GM23338 (cell line): ENCODE measurements around the gene SCFD2. TPM values are rescaled to one million over a fixed set of nuclear protein-coding genes. Genes with fewer than 3 reads are reported as not detected.

Source experiments
- ATAC-seq: fragments of 200-7000 bp; cut with Tn5 transposase; 3 replicates; pipeline ENCODE4 v1.9.1; 2020
- DNase-seq: peaks from one replicate; pipeline ENCODE4 v3.0.0-alpha.2; 2015; ENCODE audit warnings: low spot score
- H2AFZ ChIP-seq: fragments of 200-600 bp; sonication (generic); 2 replicates; pipeline ENCODE4 v1.8.0; 2016; ENCODE audit warnings: antibody characterized with exemption, mild to moderate bottlenecking, moderate library complexity
- H3F3A ChIP-seq: fragments of 200-600 bp; sonication (generic); replicated peaks from 2 replicates; pipeline ENCODE4 v1.8.0; 2017; ENCODE audit warnings: antibody characterized with exemption, mixed run types, low read depth
- H3K27ac ChIP-seq: fragments of 200-600 bp; sonication (generic); 2 replicates; pipeline ENCODE4 v1.6.1; 2016; ENCODE audit warnings: low read depth
- H3K27me3 ChIP-seq: fragments of 200-600 bp; sonication (generic); 2 replicates; pipeline ENCODE4 v1.8.0; 2016; ENCODE audit warnings: mild to moderate bottlenecking, mixed run types, moderate library complexity; ENCODE audit not compliant: insufficient read depth
- H3K36me3 ChIP-seq: fragments of 200-600 bp; sonication (generic); 2 replicates; pipeline ENCODE4 v1.8.0; 2016; ENCODE audit warnings: mild to moderate bottlenecking; ENCODE audit not compliant: insufficient read depth
- H3K4me1 ChIP-seq: fragments of 200-600 bp; sonication (generic); 2 replicates; pipeline ENCODE4 v1.8.0; 2016; ENCODE audit warnings: mild to moderate bottlenecking, moderate library complexity; ENCODE audit not compliant: insufficient read depth
- H3K4me2 ChIP-seq: fragments of 200-600 bp; sonication (generic); 2 replicates; pipeline ENCODE4 v1.7.1; 2017; ENCODE audit warnings: mixed run types
- H3K4me3 ChIP-seq: fragments of 200-600 bp; sonication (generic); 2 replicates; pipeline ENCODE4 v1.6.1; 2016; ENCODE audit warnings: mixed run types
- H3K79me2 ChIP-seq: fragments of 200-600 bp; sonication (generic); replicated peaks from 2 replicates; pipeline ENCODE4 v1.8.0; 2017; ENCODE audit warnings: mild to moderate bottlenecking; ENCODE audit not compliant: insufficient read depth
- H3K9me2 ChIP-seq: fragments of 200-600 bp; sonication (generic); 2 replicates; pipeline ENCODE4 v1.8.0; 2017; ENCODE audit not compliant: insufficient read depth
- H4K20me1 ChIP-seq: fragments of 200-600 bp; sonication (generic); replicated peaks from 2 replicates; pipeline ENCODE4 v1.8.0; 2017; ENCODE audit warnings: mild to moderate bottlenecking; ENCODE audit not compliant: insufficient read depth
- H3K27ac Mint-ChIP-seq: 2 replicates; pipeline ENCODE4 v1.8.0; 2020; ENCODE audit warnings: inconsistent platforms, mild to moderate bottlenecking, moderate library complexity, mixed read lengths
- H3K27me3 Mint-ChIP-seq: 3 replicates; pipeline ENCODE4 v1.8.0; 2022; ENCODE audit warnings: low read depth, mild to moderate bottlenecking, moderate library complexity, mixed read lengths, inconsistent platforms; ENCODE audit not compliant: insufficient read depth, poor library complexity
- H3K36me3 Mint-ChIP-seq: 3 replicates; pipeline ENCODE4 v1.8.0; 2021; ENCODE audit warnings: low read depth, mild to moderate bottlenecking, inconsistent platforms, moderate library complexity, mixed read lengths
- H3K4me1 Mint-ChIP-seq: 3 replicates; pipeline ENCODE4 v1.8.0; 2020; ENCODE audit warnings: mild to moderate bottlenecking, inconsistent platforms, mixed read lengths
- H3K4me3 Mint-ChIP-seq: 3 replicates; pipeline ENCODE4 v1.8.0; 2021; ENCODE audit warnings: moderate library complexity, mild to moderate bottlenecking, inconsistent platforms, mixed read lengths
- H3K9me3 Mint-ChIP-seq: 3 replicates; pipeline ENCODE4 v1.8.0; 2020; ENCODE audit warnings: moderate library complexity, mild to moderate bottlenecking, inconsistent platforms, mixed read lengths
- ETS1 ChIP-seq: IDR thresholded peaks from 2 replicates; pipeline ENCODE4 v1.6.1; 2016; ENCODE audit warnings: antibody characterized with exemption
- EZH2 ChIP-seq: fragments of 200-600 bp; sonication (generic); IDR thresholded peaks from one replicate; pipeline ENCODE4 v1.8.0; 2017; ENCODE audit warnings: antibody characterized with exemption, mild to moderate bottlenecking, low read depth; ENCODE audit not compliant: unreplicated experiment
- JUNB ChIP-seq: IDR thresholded peaks from one replicate; pipeline ENCODE4 v1.6.1; 2016; ENCODE audit warnings: antibody characterized with exemption; ENCODE audit not compliant: unreplicated experiment
- REST ChIP-seq: IDR thresholded peaks from one replicate; pipeline ENCODE4 v1.6.1; 2018; ENCODE audit warnings: antibody characterized with exemption; ENCODE audit not compliant: unreplicated experiment
- STAT1 ChIP-seq: IDR thresholded peaks from one replicate; pipeline ENCODE4 v1.6.1; 2016; ENCODE audit warnings: antibody characterized with exemption; ENCODE audit not compliant: unreplicated experiment
- ZNF114 ChIP-seq: fragments of 250-450 bp; sonication (Bioruptor Pico); IDR thresholded peaks from 2 replicates; pipeline ENCODE4 v1.5.0; 2020; ENCODE audit warnings: mild to moderate bottlenecking, moderate library complexity
- ZNF331 ChIP-seq: fragments of 250-450 bp; sonication (Bioruptor Pico); IDR thresholded peaks from 2 replicates; pipeline ENCODE4 v1.5.0; 2020; ENCODE audit warnings: low read depth, mild to moderate bottlenecking, moderate library complexity
- ZNF462 ChIP-seq: fragments of 250-450 bp; sonication (Bioruptor Pico); IDR thresholded peaks from 2 replicates; pipeline ENCODE4 v1.5.0; 2020; ENCODE audit warnings: mild to moderate bottlenecking, moderate library complexity
- polyA plus RNA-seq: library from polyadenylated mRNA; unstranded; fragments of >200 nt; fragmentation: Nextera tagmentation; extraction: Ambion mirVana; gene quantifications from 2 replicates; pipeline ENCODE4 v1.2.1, GENCODE V29; 2016
- total RNA-seq: library from RNA; depleted of rRNA; stranded (reverse); fragments of >200 nt; shearing (Covaris generic); gene quantifications from 2 replicates; pipeline ENCODE4 v1.2.3, GENCODE V29; 2014

Gene SCFD2
- total and polyA plus RNA-seq, 2 experiments from 2014 or later = 5.7 to 17.5 TPM

GRCh38 chr4:52964011-52964410 lies 401.9 kb downstream of the SCFD2 start:
- Mint-ChIP-seq H3K9me3 (no peaks in the 10 kb centered on the region), H3K4me1 (peaks cover 3% of the 10 kb centered on the region; the same call in 2 of the 3 replicates), H3K27me3 (peaks cover 2% of the 10 kb centered on the region), H3K27ac (no peak overlapping the region), H3K36me3 (peaks cover 3% of the 10 kb centered on the region; the same call in 1 of the 3 replicates), H3K4me3 (no peak overlapping the region)
- H3K36me3 ChIP-seq = no peaks in the 10 kb centered on the region
- TF ChIP-seq REST = no peak
- no peak for TF ChIP-seq STAT1
- TF ChIP-seq JUNB = no peak
- TF ChIP-seq ETS1 = no peak
- TF ChIP-seq EZH2 = no peak
- TF ChIP-seq ZNF114 (CRISPR knock-in tag) = no peak
- H3K4me3 ChIP-seq = no peak overlapping the region
- peaks cover 18% of the 10 kb centered on the region for H3K9me2 ChIP-seq
- no peaks in the 10 kb centered on the region for H3F3A ChIP-seq
- no peaks in the 10 kb centered on the region for H3K4me1 ChIP-seq
- DNase-seq (no peak), ATAC-seq (no peak)
- no peaks in the 10 kb centered on the region for H3K79me2 ChIP-seq
- no peaks in the 10 kb centered on the region for H3K27me3 ChIP-seq
- no peak overlapping the region for H3K4me2 ChIP-seq
- no peak overlapping the region for H2AFZ ChIP-seq
- no peaks in the 10 kb centered on the region for H4K20me1 ChIP-seq
- no peak overlapping the region for H3K27ac ChIP-seq

GRCh38 chr4:52962721-52963120 lies 403.1 kb downstream of the SCFD2 start:
- Histone ChIP-seq H3K27ac (no peak overlapping the region), H3K9me2 (peaks cover 14% of the 10 kb centered on the region), H3K4me3 (no peak overlapping the region), H3K36me3 (no peaks in the 10 kb centered on the region), H3K4me2 (no peak overlapping the region), H4K20me1 (no peaks in the 10 kb centered on the region), H3K27me3 (no peaks in the 10 kb centered on the region), H3K79me2 (no peaks in the 10 kb centered on the region), H2AFZ (no peak overlapping the region), H3K4me1 (no peaks in the 10 kb centered on the region), H3F3A (no peaks in the 10 kb centered on the region)
- ATAC-seq (no peak), DNase-seq (no peak)
- Mint-ChIP-seq H3K27me3 (peaks cover 4% of the 10 kb centered on the region), H3K4me3 (no peak overlapping the region), H3K27ac (no peak overlapping the region), H3K9me3 (no peaks in the 10 kb centered on the region), H3K36me3 (no peaks in the 10 kb centered on the region), H3K4me1 (peaks cover 3% of the 10 kb centered on the region; the same call in 2 of the 3 replicates)
- TF ChIP-seq ZNF331 (CRISPR knock-in tag) (no peak), STAT1 (no peak), JUNB (no peak), ZNF462 (CRISPR knock-in tag) (no peak), ETS1 (no peak)
